NOMO-1 treated with DMSO at 0.1 percent for 48 hours (cell line): ENCODE results near the gene EXOC4.
"Not testable (repeated sequence)": the region's sequence is repeated elsewhere in the genome, so short reads cannot be mapped to it uniquely, and the experiment has no call there.

ENCODE experiments used
- DNase-seq: peaks from one replicate; lab custom pipeline; 2025; ENCODE audit not compliant: unreplicated experiment; lab: John Stamatoyannopoulos, UW

The EXOC4 gene

GRCh38 chr7:133857376-133858119, 604.7 kb downstream of the EXOC4 start:
- no peak for DNase-seq

DNA sequence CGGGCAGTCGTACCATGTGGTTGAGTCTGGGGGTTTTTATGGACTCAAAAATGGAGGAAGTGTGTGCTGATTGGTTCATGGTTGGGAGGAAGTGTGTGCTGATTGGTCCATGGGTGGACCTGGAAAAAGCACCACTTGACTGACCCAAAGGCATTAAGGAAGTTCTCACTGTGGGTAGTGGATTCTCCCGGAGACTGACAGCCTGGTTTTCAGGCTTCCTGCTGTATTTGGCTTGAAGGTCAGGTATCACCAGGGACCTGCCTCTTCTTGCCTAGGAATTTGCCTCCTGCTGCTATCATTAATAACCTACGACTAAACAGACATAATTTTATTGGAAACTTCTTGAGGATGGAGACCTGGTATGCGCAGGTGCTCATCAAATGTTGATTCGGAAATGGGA, 605.4 kb downstream of the EXOC4 start:
- no peak for DNase-seq

GRCh38 chr7:133859231-133859630, 606.4 kb downstream of the EXOC4 start:
- DNase-seq: no peak

DNA sequence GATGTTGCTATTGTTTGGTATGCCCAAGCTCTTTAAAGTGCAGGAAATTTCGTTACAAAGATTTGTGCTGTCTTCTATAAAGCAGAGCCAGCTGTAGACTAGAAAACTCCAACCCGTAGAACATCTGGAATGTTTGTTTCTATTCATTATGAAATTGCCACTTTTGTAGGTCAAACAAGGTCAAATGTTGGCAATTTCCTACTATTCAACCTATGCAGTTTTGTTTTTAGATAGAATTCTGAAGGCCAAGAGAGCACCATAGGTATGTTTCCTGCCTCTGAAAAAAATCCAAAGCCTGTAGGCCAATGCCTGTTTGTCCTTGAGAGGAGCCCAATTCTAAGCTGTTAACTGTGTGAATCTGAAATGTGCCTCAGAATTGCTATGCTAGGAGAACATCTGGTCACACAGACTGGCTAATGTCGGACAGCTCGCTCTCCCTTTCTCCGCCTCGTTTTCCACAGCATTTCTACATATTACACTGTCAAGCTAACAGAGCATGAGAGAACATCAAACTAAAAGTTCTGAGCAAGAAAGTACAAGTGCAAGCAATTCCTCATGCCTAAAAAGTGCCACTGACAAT, 607.1 kb downstream of the EXOC4 start:
- DNase-seq: no peak

GRCh38 chr7:133860628-133861335, 607.9 kb downstream of the EXOC4 start:
- DNase-seq: no peak

DNA sequence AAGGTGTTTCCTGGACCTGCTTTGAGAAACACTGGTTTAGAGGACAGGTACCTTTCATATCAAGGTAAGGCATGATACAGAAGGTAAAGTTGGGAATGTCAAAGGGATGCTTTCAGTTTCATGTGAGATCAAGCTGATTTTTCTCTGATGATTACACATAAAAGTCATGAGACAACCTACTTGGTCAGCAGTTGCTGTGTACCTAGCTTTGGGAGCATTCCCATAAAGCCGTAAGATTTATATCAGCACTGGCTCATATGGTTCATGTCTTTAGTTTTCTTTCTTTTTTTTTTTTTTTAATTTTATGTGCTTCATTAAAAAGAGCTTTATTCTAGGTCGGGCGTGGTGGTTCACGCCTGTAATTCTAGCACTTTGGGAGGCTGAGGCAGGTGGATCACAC, 609.0 kb downstream of the EXOC4 start:
- no peak for DNase-seq

DNA sequence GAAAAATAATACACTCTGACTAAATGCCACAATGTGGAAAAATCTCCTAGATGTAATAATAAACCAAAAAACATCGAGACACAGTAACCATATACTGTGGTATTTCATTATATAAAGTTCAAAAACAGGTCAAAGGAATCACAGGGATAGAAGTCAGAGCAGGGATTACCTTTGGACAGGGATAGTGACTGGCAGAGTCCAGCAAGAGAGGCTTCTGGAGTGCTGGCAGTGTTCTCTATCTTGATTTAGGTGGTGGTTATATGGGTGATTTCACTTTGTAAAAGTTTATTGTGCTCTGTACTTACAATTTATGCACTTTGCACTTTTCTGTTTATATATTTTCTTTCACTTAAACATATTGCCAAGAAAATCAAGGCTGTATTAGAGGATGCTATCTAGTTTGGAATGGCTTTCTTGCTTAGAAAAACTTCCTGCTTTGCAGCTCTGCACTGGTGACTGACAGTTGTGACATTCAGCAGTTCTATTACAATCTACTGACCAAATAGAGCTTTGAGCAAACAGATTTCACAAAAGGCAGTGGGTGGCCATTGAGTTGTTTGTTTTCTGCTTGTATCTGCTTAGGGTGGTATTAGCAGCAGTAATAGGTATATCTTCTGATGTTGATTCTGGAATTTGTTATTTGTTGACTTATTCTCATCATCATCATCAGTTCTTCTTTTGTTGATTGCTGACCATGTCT, 610.6 kb downstream of the EXOC4 start:
- DNase-seq: no peak

- DNase-seq: no peak
Observed at GRCh38 chr7:133869556-133869955, 616.7 kb downstream of the EXOC4 start.

GRCh38 chr7:133871757-133872156, 618.9 kb downstream of the EXOC4 start:
- no peak for DNase-seq

DNA sequence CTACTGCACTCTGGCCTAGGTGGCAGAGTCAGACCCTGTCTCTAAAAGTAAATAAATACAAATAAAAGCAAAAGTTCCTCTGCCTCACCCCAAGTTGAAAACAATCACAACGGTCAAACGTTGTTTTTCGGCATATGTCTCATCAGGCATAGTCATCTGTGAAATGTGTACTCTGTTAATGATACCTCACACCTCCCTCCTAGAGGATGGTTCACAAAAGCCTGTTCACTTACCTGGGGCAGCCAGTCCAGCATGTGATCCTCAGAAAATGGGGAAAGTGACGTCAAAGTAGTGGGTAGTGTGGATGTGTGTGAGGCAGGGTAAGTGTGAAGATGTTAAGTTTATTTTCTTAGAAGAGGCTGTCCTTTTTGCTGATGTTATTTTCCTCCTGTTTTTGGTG, 620.3 kb downstream of the EXOC4 start:
- DNase-seq: no peak

DNA sequence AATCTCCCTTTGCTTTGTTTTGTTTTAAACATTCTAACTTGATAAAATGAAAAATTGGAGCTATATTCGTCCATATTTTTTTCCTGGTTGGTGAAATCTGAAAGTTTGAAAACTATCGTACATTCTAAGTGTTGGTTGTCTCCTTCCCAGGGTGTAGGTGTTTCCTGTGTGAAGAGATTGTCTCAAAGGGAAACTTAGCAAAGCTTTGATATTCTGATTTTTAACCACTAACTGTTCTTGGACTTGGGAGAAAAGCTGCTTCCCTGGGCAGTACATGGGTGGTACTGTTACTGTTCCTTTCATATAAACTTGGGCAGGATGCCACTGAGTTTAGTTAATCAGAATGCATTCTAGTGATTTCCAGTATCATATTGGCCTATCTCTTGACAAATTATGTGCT, 620.8 kb downstream of the EXOC4 start:
- no peak for DNase-seq

- DNase-seq: no peak
Observed at GRCh38 chr7:133883591-133883990, 630.7 kb downstream of the EXOC4 start.

- no peak for DNase-seq
Observed at GRCh38 chr7:133885213-133885612, 632.3 kb downstream of the EXOC4 start.

GRCh38 chr7:133886086-133886485, 633.2 kb downstream of the EXOC4 start:
- DNase-seq: no peak

DNA sequence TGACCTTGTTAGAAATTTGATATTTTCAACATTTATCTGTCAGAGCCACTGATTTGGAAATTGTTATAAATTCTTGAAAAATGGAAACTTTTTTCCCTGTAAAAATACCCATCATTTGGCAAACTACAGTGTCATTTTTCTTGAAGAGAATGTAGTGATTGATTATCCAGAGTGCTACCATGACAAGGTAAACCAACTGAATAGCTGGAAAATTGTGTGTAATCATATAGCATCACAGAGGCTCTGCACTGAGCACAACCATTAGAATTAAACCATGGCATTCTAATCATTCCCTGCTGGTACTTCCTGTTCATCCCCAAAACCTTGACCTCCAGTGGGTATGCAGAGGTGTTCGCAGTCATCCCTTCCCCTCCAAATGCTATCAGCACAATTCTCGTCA, 633.9 kb downstream of the EXOC4 start:
- DNase-seq: no peak

GRCh38 chr7:133887459-133887858, 634.6 kb downstream of the EXOC4 start:
- DNase-seq: no peak

- no peak for DNase-seq
Observed at GRCh38 chr7:133888061-133888930, 635.4 kb downstream of the EXOC4 start.

- no peak for DNase-seq
Observed at GRCh38 chr7:133904776-133905175, 651.9 kb downstream of the EXOC4 start.

DNA sequence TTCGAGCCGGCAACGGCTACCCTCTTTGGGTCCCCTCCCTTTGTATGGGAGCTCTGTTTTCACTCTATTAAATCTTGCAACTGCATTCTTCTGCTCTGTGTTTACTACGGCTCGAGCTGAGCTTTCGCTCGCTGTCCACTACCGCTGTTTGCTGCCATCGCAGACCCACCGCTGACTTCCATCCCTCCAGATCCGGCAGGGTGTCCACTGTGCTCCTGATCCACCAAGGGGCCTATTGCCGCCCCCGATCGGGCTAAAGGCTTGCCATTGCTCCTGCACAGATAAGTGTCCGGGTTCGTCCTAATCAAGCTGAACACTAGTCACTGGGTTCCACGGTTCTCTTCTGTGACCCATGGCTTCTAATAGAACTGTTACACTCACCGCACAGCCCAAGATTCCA, 653.7 kb downstream of the EXOC4 start:
- not testable (repeated sequence) for DNase-seq

- no peak for DNase-seq
Observed at GRCh38 chr7:133910761-133911160, 657.9 kb downstream of the EXOC4 start.

DNA sequence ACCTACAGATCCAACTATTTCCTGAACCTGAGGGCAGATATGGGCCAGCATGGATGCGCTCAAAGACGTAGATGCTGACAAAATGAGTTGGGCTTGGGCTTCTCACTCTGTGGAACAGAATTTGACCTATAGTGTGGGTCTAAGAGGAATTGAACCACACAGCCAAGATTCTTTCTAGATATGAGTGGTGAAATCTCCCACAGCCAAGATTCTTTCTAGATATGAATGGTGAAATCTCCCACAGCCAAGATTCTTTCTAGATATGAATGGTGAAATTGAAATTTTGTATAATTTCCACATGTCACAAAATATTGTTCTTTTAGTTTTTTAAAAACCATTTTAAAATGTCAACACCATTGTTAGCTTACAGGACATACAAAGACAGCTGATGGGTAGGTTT, 658.8 kb downstream of the EXOC4 start:
- no peak for DNase-seq
